ENCODE results near the gene CLEC20A.

CLEC20A gene

DNA sequence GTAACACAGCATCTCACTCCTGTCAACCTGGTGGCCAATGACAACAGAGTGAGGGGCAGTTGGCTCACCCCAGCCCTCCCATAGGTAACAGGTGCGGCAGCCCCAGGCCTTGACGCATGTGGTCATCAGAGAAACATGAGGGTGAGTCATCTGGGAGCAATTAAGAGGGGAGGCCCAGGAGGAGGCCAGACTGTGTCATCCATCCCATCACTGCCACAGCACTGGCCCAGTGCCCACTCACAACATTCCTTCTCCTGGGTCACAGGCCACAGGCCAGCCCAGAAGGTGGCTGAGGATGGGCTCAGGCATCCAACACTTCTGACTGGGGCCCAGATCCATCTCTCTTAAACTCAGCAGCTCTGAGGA is 33.3 kb upstream of the CLEC20A start (continued):
- peak; percentile 86 for TF ChIP-seq ZNF366 (tag by site-specific recombination; conservative IDR thresholded peaks at IDR 0.05)

- H3K9me3 ChIP-seq (ENCODE audit: control insufficient read depth, insufficient read depth, low read depth, low read length) = no peaks in the 10 kb centered on the region
- no peaks in the 10 kb centered on the region; the same call in 1 of the 2 replicates for H3K4me1 ChIP-seq (ENCODE audit: control insufficient read depth, insufficient read depth, low read length)
- POLR2A ChIA-PET = no interaction called here
- CTCF ChIA-PET = interaction anchor here (1.0 to 3.5 kb wide), 5 partner anchors 12 to 840 kb away, joined by 3 to 19 read pairs (median 3); no protein-coding TSS in a partner anchor
- no peak overlapping the region for H3K4me3 ChIP-seq (ENCODE audit: low read depth, low read length)
- TF ChIP-seq TRIM28 (IDR thresholded peaks at IDR 0.05; ENCODE audit: borderline replicate concordance, low read length) (no peak), ZNF549 (tag by site-specific recombination; IDR thresholded peaks at IDR 0.05) (no peak), ZNF629 (tag by site-specific recombination; IDR thresholded peaks at IDR 0.05) (no peak), ZNF362 (tag by site-specific recombination; IDR thresholded peaks at IDR 0.05) (no peak), ZNF701 (tag by site-specific recombination; IDR thresholded peaks at IDR 0.05) (no peak), ZNF664 (tag by site-specific recombination; IDR thresholded peaks at IDR 0.05) (no peak), ZNF121 (tag by site-specific recombination; IDR thresholded peaks at IDR 0.05) (no peak), ZBTB8A (tag by site-specific recombination; IDR thresholded peaks at IDR 0.05) (no peak), ZNF10 (tag by site-specific recombination; IDR thresholded peaks at IDR 0.05) (no peak), ZBTB7A (tag by site-specific recombination; IDR thresholded peaks at IDR 0.05; ENCODE audit: low read depth) (no peak)
- TF ChIP-seq, protein P1, sequence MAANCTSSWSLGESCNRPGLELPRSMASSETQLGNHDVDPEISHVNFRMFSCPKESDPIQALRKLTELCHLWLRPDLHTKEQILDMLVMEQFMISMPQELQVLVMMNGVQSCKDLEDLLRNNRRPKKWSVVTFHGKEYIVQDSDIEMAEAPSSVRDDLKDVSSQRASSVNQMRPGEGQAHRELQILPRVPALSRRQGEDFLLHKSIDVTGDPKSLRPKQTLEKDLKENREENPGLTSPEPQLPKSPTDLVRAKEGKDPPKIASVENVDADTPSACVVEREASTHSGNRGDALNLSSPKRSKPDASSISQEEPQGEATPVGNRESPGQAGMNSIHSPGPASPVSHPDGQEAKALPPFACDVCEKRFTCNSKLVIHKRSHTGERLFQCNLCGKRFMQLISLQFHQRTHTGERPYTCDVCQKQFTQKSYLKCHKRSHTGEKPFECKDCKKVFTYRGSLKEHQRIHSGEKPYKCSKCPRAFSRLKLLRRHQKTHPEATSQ (tag by site-specific recombination; IDR thresholded peaks at IDR 0.05) = no peak
- TF ChIP-seq, protein P2, sequence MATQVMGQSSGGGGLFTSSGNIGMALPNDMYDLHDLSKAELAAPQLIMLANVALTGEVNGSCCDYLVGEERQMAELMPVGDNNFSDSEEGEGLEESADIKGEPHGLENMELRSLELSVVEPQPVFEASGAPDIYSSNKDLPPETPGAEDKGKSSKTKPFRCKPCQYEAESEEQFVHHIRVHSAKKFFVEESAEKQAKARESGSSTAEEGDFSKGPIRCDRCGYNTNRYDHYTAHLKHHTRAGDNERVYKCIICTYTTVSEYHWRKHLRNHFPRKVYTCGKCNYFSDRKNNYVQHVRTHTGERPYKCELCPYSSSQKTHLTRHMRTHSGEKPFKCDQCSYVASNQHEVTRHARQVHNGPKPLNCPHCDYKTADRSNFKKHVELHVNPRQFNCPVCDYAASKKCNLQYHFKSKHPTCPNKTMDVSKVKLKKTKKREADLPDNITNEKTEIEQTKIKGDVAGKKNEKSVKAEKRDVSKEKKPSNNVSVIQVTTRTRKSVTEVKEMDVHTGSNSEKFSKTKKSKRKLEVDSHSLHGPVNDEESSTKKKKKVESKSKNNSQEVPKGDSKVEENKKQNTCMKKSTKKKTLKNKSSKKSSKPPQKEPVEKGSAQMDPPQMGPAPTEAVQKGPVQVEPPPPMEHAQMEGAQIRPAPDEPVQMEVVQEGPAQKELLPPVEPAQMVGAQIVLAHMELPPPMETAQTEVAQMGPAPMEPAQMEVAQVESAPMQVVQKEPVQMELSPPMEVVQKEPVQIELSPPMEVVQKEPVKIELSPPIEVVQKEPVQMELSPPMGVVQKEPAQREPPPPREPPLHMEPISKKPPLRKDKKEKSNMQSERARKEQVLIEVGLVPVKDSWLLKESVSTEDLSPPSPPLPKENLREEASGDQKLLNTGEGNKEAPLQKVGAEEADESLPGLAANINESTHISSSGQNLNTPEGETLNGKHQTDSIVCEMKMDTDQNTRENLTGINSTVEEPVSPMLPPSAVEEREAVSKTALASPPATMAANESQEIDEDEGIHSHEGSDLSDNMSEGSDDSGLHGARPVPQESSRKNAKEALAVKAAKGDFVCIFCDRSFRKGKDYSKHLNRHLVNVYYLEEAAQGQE (tag by site-specific recombination; IDR thresholded peaks at IDR 0.05) = no peak
- no peaks in the 10 kb centered on the region for H3K36me3 ChIP-seq (ENCODE audit: control insufficient read depth in 2 of 2, insufficient read depth in 1 of 2, low read length in 2 of 2)
- no peak overlapping the region for H3K27ac ChIP-seq (ENCODE audit: extremely low read depth, low read depth, low read length)
These were observed 32.7 kb upstream of the CLEC20A start for GRCh38 chr1:178529364-178530036.

GRCh38 chr1:178528953-178529335 is 32.2 kb upstream of the CLEC20A start:
- ChIA-PET CTCF (interaction anchor here (1.5 to 2.6 kb wide), 2 partner anchors 13 to 28 kb away, joined by 3 to 21 read pairs; no protein-coding TSS in a partner anchor), POLR2A (no interaction called here)
- H3K36me3 ChIP-seq (ENCODE audit: control insufficient read depth in 2 of 2, insufficient read depth in 1 of 2, low read length in 2 of 2) = no peaks in the 10 kb centered on the region
- TF ChIP-seq ZNF292 (tag by site-specific recombination; IDR thresholded peaks at IDR 0.05; ENCODE audit: borderline replicate concordance, low read depth) (no peak), ZBTB48 (tag by site-specific recombination; IDR thresholded peaks at IDR 0.05) (no peak)
- TF ChIP-seq, protein P3, sequence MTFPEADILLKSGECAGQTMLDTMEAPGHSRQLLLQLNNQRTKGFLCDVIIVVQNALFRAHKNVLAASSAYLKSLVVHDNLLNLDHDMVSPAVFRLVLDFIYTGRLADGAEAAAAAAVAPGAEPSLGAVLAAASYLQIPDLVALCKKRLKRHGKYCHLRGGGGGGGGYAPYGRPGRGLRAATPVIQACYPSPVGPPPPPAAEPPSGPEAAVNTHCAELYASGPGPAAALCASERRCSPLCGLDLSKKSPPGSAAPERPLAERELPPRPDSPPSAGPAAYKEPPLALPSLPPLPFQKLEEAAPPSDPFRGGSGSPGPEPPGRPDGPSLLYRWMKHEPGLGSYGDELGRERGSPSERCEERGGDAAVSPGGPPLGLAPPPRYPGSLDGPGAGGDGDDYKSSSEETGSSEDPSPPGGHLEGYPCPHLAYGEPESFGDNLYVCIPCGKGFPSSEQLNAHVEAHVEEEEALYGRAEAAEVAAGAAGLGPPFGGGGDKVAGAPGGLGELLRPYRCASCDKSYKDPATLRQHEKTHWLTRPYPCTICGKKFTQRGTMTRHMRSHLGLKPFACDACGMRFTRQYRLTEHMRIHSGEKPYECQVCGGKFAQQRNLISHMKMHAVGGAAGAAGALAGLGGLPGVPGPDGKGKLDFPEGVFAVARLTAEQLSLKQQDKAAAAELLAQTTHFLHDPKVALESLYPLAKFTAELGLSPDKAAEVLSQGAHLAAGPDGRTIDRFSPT (tag by site-specific recombination; IDR thresholded peaks at IDR 0.05) = no peak
- no peaks in the 10 kb centered on the region; the same call in 1 of the 2 replicates for H3K4me1 ChIP-seq (ENCODE audit: control insufficient read depth, insufficient read depth, low read length)
- H3K27ac ChIP-seq (ENCODE audit: extremely low read depth, low read depth, low read length) = no peak overlapping the region
- no peaks in the 10 kb centered on the region for H3K9me3 ChIP-seq (ENCODE audit: control insufficient read depth, insufficient read depth, low read depth, low read length)
- H3K4me3 ChIP-seq (ENCODE audit: low read depth, low read length) = no peak overlapping the region
